ENCODE data around the gene POTEC.
"Not testable (repeated sequence)": the region's sequence is repeated elsewhere in the genome, so short reads cannot be mapped to it uniquely, and the experiment has no call there.

The POTEC gene

DNA sequence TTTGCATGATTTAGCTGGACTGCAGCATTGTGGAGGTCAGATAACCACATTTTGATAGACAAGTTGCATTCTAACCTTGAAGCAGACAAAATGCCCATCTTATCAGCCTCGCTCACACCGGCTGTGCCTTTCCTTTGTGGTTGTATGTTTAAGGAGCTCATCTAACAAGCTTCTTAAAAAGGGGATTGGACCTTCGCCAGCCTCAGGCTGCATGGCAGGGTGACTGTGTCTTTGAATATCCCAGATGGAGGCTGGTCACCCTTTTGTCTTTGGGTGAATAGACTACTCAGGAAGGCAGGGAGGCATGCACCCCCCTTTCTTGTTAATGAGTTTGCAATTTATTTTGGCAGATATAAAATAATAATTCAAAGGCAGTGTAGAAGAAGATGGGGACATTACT, 72.1 kb downstream of the POTEC start:
- DNase-seq (ENCODE audit: low read depth, low spot score); CTCF ChIA-PET; POLR2A ChIA-PET; H3K4me3 ChIP-seq (ENCODE audit: low read depth, low read length): not testable (repeated sequence)

DNA sequence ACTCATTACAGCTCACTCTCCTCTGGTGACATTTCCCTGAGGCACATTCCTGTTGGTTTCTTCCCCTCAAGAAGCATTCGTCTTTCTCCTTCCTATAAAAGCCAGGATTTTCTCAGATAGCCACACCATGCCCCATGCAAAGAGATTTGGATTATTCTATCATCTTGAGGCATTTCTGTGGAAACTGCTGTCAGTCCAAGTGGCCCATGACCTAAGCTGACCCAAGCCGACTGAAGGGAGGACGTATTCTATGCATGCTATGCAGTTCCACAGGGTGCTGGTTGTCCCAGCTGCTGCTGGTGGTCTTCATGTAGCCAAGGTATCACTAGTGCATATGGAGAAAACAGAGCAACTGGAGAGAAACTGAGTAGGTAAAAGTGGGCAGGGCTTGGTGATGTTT, 73.0 kb downstream of the POTEC start:
- DNase-seq (ENCODE audit: low read depth, low spot score); POLR2A ChIA-PET; CTCF ChIA-PET; H3K4me3 ChIP-seq (ENCODE audit: low read depth, low read length): not testable (repeated sequence)

- POLR2A ChIA-PET; CTCF ChIA-PET; H3K4me3 ChIP-seq (ENCODE audit: low read depth, low read length); DNase-seq (ENCODE audit: low read depth, low spot score): not testable (repeated sequence)
These were observed 73.4 kb downstream of the POTEC start for GRCh38 chr18:14470046-14470445.

GRCh38 chr18:14465989-14466388, 77.4 kb downstream of the POTEC start:
- H3K4me3 ChIP-seq (ENCODE audit: low read depth, low read length); POLR2A ChIA-PET; CTCF ChIA-PET; DNase-seq (ENCODE audit: low read depth, low spot score): not testable (repeated sequence)
